Neural progenitor cell (in vitro differentiated cells): Measurements from ENCODE around the gene EVC. TPM values are rescaled to one million over a fixed set of nuclear protein-coding genes. Genes with fewer than 3 reads are reported as not detected.

Experiments
- DNase-seq: peaks from one replicate; pipeline ENCODE4 v3.0.0-alpha.2; 2016; ENCODE audit warnings: low spot score
- H2AFZ ChIP-seq: fragments of 200-600 bp; sonication (generic); replicated peaks from 2 replicates; pipeline ENCODE4 v1.6.1; 2016; ENCODE audit warnings: antibody characterized with exemption
- H3F3A ChIP-seq: fragments of 200-600 bp; sonication (generic); 2 replicates; pipeline ENCODE4 v1.6.1; 2016; ENCODE audit warnings: antibody characterized with exemption, low read depth
- H3K27ac ChIP-seq: fragments of 200-600 bp; sonication (generic); 2 replicates; pipeline ENCODE4 v1.5.1; 2016; ENCODE audit warnings: mild to moderate bottlenecking
- H3K27me3 ChIP-seq: fragments of 200-600 bp; sonication (generic); 2 replicates; pipeline ENCODE4 v1.6.1; 2016; ENCODE audit warnings: mild to moderate bottlenecking, moderate library complexity
- H3K36me3 ChIP-seq: fragments of 200-600 bp; sonication (generic); 2 replicates; pipeline ENCODE4 v1.5.1; 2016
- H3K4me1 ChIP-seq: fragments of 200-600 bp; sonication (generic); 2 replicates; pipeline ENCODE4 v1.6.1; 2016; ENCODE audit warnings: mixed run types
- H3K4me2 ChIP-seq: fragments of 200-600 bp; sonication (generic); 2 replicates; pipeline ENCODE4 v1.6.1; 2016
- H3K4me3 ChIP-seq: fragments of 200-600 bp; sonication (generic); 2 replicates; pipeline ENCODE4 v1.5.1; 2016
- H3K79me2 ChIP-seq: fragments of 200-600 bp; sonication (generic); 2 replicates; pipeline ENCODE4 v1.6.1; 2016; ENCODE audit warnings: low read depth
- H3K9ac ChIP-seq: fragments of 200-600 bp; sonication (generic); 2 replicates; pipeline ENCODE4 v1.6.1; 2016
- H3K9me3 ChIP-seq: fragments of 200-600 bp; sonication (generic); 2 replicates; pipeline ENCODE4 v1.5.1; 2016; ENCODE audit warnings: low read depth
- H4K20me1 ChIP-seq: fragments of 200-600 bp; sonication (generic); 2 replicates; pipeline ENCODE4 v1.6.1; 2016; ENCODE audit warnings: low read depth
- H3K27ac Mint-ChIP-seq: 3 replicates; pipeline ENCODE4 v1.8.0; 2021; ENCODE audit warnings: mixed read lengths
- H3K27me3 Mint-ChIP-seq: 2 replicates; pipeline ENCODE4 v1.8.0; 2022; ENCODE audit warnings: low read depth, mild to moderate bottlenecking, inconsistent platforms, moderate library complexity, mixed read lengths; ENCODE audit not compliant: insufficient read depth
- H3K36me3 Mint-ChIP-seq: 3 replicates; pipeline ENCODE4 v1.8.0; 2021; ENCODE audit warnings: mixed read lengths
- H3K4me1 Mint-ChIP-seq: 3 replicates; pipeline ENCODE4 v1.8.0; 2021; ENCODE audit warnings: mixed read lengths
- H3K4me3 Mint-ChIP-seq: 3 replicates; pipeline ENCODE4 v1.8.0; 2021; ENCODE audit warnings: mild to moderate bottlenecking, moderate library complexity, mixed read lengths
- H3K9me3 Mint-ChIP-seq: 3 replicates; pipeline ENCODE4 v1.8.0; 2020; ENCODE audit warnings: mixed read lengths
- EZH2 ChIP-seq: fragments of 200-600 bp; sonication (generic); IDR thresholded peaks from 2 replicates; pipeline ENCODE4 v1.6.1; 2017; ENCODE audit warnings: antibody characterized with exemption, mild to moderate bottlenecking, moderate library complexity
- EZH2phosphoT487 ChIP-seq: fragments of 200-600 bp; sonication (generic); IDR thresholded peaks from 2 replicates; pipeline ENCODE4 v1.6.1; 2017; ENCODE audit warnings: antibody characterized with exemption
- total RNA-seq: library from RNA; depleted of rRNA; stranded (reverse); fragments of >200 nt; gene quantifications from 2 replicates; pipeline ENCODE4 v1.2.3, GENCODE V29; 2015; ENCODE audit warnings: low replicate concordance
- TF ChIP-seq, protein P1 (sequence below): fragments of 200-600 bp; sonication (generic); IDR thresholded peaks from 2 replicates; pipeline ENCODE4 v1.5.1; 2017; ENCODE audit warnings: antibody characterized with exemption, mild to moderate bottlenecking

EVC gene
- total RNA-seq, 1 donor from 2014 or later = 3.6 TPM

DNA sequence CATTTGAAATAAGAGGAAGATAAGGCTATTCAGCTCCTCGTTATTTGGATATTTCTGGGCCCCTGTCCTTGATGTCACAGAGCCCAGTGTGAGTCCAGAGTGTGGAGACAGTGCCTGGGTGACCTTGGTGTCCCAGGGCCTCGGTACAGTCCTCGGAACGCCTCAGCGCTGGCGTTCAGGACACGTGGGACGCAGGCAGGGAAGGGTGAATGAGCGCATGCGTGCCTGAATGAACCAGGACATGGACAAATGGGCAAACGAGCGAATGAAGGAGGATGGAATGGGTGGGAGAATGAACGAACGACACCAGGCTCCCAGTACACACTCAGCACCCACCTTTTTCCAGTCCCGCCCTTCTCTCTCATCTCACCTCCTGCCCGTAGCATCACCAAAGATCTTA lies 44.2 kb downstream of the EVC start:
- Mint-ChIP-seq H3K36me3 (peaks cover 19% of the 10 kb centered on the region), H3K27ac (no peak overlapping the region), H3K4me3 (no peak overlapping the region), H3K9me3 (no peaks in the 10 kb centered on the region), H3K4me1 (peaks cover 20% of the 10 kb centered on the region), H3K27me3 (peaks cover 2% of the 10 kb centered on the region)
- H3K79me2 ChIP-seq = no peaks in the 10 kb centered on the region
- H3K4me3 ChIP-seq = no peak overlapping the region
- DNase-seq = no peak
- TF ChIP-seq, protein P1, sequence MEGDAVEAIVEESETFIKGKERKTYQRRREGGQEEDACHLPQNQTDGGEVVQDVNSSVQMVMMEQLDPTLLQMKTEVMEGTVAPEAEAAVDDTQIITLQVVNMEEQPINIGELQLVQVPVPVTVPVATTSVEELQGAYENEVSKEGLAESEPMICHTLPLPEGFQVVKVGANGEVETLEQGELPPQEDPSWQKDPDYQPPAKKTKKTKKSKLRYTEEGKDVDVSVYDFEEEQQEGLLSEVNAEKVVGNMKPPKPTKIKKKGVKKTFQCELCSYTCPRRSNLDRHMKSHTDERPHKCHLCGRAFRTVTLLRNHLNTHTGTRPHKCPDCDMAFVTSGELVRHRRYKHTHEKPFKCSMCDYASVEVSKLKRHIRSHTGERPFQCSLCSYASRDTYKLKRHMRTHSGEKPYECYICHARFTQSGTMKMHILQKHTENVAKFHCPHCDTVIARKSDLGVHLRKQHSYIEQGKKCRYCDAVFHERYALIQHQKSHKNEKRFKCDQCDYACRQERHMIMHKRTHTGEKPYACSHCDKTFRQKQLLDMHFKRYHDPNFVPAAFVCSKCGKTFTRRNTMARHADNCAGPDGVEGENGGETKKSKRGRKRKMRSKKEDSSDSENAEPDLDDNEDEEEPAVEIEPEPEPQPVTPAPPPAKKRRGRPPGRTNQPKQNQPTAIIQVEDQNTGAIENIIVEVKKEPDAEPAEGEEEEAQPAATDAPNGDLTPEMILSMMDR = no peak
- no peak for TF ChIP-seq EZH2phosphoT487
- TF ChIP-seq EZH2 = no peak
- H3K27me3 ChIP-seq = no peaks in the 10 kb centered on the region
- peaks cover 5% of the 10 kb centered on the region for H3K4me1 ChIP-seq
- H3K4me2 ChIP-seq = no peak overlapping the region
- H3F3A ChIP-seq = no peaks in the 10 kb centered on the region
- H2AFZ ChIP-seq = no peak overlapping the region
- no peaks in the 10 kb centered on the region for H3K9me3 ChIP-seq
- no peak overlapping the region for H3K9ac ChIP-seq
- no peaks in the 10 kb centered on the region for H4K20me1 ChIP-seq
- H3K36me3 ChIP-seq = no peaks in the 10 kb centered on the region
- H3K27ac ChIP-seq = no peak overlapping the region

DNA sequence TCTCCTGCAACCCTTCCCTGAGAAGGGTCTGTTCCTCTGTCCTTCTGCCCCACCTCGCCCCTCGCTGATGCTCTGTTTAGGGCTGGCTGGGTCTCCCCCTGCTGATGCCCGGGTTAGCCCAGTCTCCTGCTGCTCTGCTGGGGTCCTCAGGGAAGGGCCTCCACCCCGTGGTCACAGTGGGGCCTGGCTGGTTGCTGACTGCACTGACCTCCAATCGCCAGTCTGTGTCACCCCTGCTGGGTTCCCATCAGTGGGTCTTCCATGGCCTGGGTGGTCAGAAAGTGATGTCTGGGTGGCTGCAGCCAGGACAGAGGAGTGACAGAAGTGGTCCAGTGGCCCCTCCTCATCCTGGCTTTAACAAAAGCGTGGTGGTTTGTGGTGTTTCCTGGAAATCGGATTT lies 44.7 kb downstream of the EVC start:
- no peaks in the 10 kb centered on the region for H3K9me3 Mint-ChIP-seq
- Histone ChIP-seq H3K27me3 (no peaks in the 10 kb centered on the region), H3K79me2 (no peaks in the 10 kb centered on the region), H3K4me3 (no peak overlapping the region), H3K9ac (no peak overlapping the region), H3K4me1 (peaks cover 5% of the 10 kb centered on the region), H3F3A (no peaks in the 10 kb centered on the region), H3K4me2 (no peak overlapping the region), H3K9me3 (no peaks in the 10 kb centered on the region), H2AFZ (no peak overlapping the region), H3K36me3 (no peaks in the 10 kb centered on the region), H4K20me1 (no peaks in the 10 kb centered on the region), H3K27ac (no peak overlapping the region)
- no peak overlapping the region for H3K4me3 Mint-ChIP-seq
- H3K27ac Mint-ChIP-seq = no peak overlapping the region
- no peak for DNase-seq
- TF ChIP-seq, protein P1 = no peak
- no peak for TF ChIP-seq EZH2
- no peak for TF ChIP-seq EZH2phosphoT487
- peaks cover 17% of the 10 kb centered on the region for H3K36me3 Mint-ChIP-seq
- peaks cover 17% of the 10 kb centered on the region for H3K4me1 Mint-ChIP-seq
- peaks cover 2% of the 10 kb centered on the region for H3K27me3 Mint-ChIP-seq

DNA sequence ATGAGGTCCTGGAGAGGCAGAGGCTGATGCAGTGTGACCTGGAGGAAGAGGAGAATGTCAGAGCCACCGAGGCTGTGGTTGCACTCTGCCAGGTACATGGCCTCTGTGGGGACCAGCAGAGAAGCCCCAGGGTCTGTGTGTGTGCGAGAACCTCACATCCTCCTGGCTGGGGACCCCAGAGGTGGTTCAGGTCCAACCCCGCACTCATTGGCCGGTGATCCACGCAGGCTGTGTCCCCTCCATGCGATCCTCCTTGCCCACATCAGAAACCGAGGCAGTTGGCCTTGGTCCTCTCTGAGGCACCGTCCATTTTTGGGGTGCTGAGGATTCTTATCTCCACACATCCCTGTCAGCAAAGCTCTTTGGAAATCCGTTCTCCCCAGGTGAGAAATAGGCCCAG lies 45.3 kb downstream of the EVC start:
- Histone ChIP-seq H3K9me3 (no peaks in the 10 kb centered on the region), H2AFZ (no peak overlapping the region), H3K4me2 (no peak overlapping the region), H3K9ac (no peak overlapping the region), H3K4me3 (no peak overlapping the region), H4K20me1 (no peaks in the 10 kb centered on the region), H3K36me3 (no peaks in the 10 kb centered on the region), H3F3A (no peaks in the 10 kb centered on the region), H3K4me1 (peaks cover 5% of the 10 kb centered on the region), H3K79me2 (no peaks in the 10 kb centered on the region), H3K27me3 (no peaks in the 10 kb centered on the region), H3K27ac (no peak overlapping the region)
- Mint-ChIP-seq H3K27me3 (peaks cover 2% of the 10 kb centered on the region), H3K4me1 (peaks cover 15% of the 10 kb centered on the region), H3K4me3 (no peak overlapping the region), H3K36me3 (peaks cover 17% of the 10 kb centered on the region), H3K27ac (no peak overlapping the region), H3K9me3 (no peaks in the 10 kb centered on the region)
- DNase-seq = no peak
- no peak for TF ChIP-seq EZH2
- TF ChIP-seq, protein P1 = no peak
- TF ChIP-seq EZH2phosphoT487 = no peak
